ENCODE data around the gene OR4A15.

Gene OR4A15

GRCh38 chr11:55367674-55368073 is at the start of gene OR4A15:
TSS of gene OR4A15 (plus strand) at chr11:55367974. CDS start at chr11:55367974, 0 bp downstream.
- FAIRE-seq (no peak), DNase-seq (ENCODE audit: insufficient read length, low spot score) (no peak)
- no peak for TF ChIP-seq CTCF (IDR thresholded peaks at IDR 0.05; ENCODE audit: insufficient read depth, missing control alignments)

GRCh38 chr11:55324500-55324899 is 43.3 kb upstream of the OR4A15 start:
- FAIRE-seq = no peak
- DNase-seq (ENCODE audit: insufficient read length, low spot score) = no peak
- TF ChIP-seq CTCF (IDR thresholded peaks at IDR 0.05; ENCODE audit: insufficient read depth, missing control alignments) = no peak

- no peak for DNase-seq (ENCODE audit: insufficient read length, low spot score)
- no peak for TF ChIP-seq CTCF (IDR thresholded peaks at IDR 0.05; ENCODE audit: insufficient read depth, missing control alignments)
- no peak for FAIRE-seq
Observed at GRCh38 chr11:55342901-55343300, 24.9 kb upstream of the OR4A15 start, which contains the start of gene OR4A16. TSS of gene OR4A16 (plus strand) at chr11:55343201. CDS start at chr11:55343201, 0 bp downstream.

- DNase-seq (ENCODE audit: insufficient read length, low spot score) (no peak), FAIRE-seq (no peak)
- no peak for TF ChIP-seq CTCF (IDR thresholded peaks at IDR 0.05; ENCODE audit: insufficient read depth, missing control alignments)
Observed at GRCh38 chr11:55345306-55345705, 22.5 kb upstream of the OR4A15 start.

- FAIRE-seq = no peak
- TF ChIP-seq CTCF (IDR thresholded peaks at IDR 0.05; ENCODE audit: insufficient read depth, missing control alignments) = no peak
- no peak for DNase-seq (ENCODE audit: insufficient read length, low spot score)
Observed at GRCh38 chr11:55349032-55349431, 18.7 kb upstream of the OR4A15 start.

GRCh38 chr11:55357560-55358184 is 10.1 kb upstream of the OR4A15 start:
- DNase-seq (ENCODE audit: insufficient read length, low spot score) (no peak), FAIRE-seq (no peak)
- no peak for TF ChIP-seq CTCF (IDR thresholded peaks at IDR 0.05; ENCODE audit: insufficient read depth, missing control alignments)

- DNase-seq (ENCODE audit: insufficient read length, low spot score) = no peak
- TF ChIP-seq CTCF (IDR thresholded peaks at IDR 0.05; ENCODE audit: insufficient read depth, missing control alignments) = no peak
- no peak for FAIRE-seq
Observed at GRCh38 chr11:55401011-55401410, 33.2 kb downstream of the OR4A15 start.

All from D721Med (cell line).